ENCODE data around the gene COPA.

Gene COPA

DNA sequence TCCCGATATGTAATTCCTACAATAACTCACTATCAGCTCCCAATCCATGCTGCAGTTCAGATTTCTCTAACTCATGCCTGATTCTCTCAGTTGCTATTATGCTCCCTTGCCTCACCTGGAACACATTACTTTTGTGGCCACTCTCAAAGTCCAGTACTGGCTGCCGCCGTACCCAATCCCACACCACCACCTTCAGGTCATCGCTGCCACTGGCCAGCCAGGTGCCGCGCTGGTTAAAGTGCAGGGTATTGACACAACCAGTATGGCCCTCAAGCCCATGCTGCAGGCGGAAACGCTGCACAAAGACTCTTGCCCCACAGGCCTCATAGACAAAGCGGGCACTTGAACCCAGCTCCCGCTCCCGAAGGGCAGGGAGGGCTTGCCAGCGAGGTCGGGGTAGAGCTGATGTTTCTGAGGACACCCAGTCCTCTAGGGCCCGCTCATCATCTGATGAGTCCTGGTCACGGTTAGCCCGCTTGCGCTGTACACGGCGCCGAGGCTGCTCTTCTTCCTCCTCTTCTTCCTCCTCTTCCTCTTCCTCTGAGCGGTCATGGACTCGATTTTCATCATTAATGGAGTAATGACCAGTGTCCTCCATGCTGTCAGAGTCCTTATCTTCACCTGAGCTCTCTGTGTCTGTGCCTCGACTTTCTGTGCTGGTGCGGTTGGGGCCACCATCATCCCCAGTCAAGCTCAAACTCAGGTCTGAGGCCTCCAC, 103.3 kb downstream of the COPA start:
- no peak overlapping the region for H3K4me3 ChIP-seq (ENCODE audit: low read depth, low read length)
- H3K27me3 ChIP-seq (replicated peaks): no peaks in the 10 kb centered on the region
- no peak overlapping the region for H3K27ac ChIP-seq
- TF ChIP-seq, protein P1, sequence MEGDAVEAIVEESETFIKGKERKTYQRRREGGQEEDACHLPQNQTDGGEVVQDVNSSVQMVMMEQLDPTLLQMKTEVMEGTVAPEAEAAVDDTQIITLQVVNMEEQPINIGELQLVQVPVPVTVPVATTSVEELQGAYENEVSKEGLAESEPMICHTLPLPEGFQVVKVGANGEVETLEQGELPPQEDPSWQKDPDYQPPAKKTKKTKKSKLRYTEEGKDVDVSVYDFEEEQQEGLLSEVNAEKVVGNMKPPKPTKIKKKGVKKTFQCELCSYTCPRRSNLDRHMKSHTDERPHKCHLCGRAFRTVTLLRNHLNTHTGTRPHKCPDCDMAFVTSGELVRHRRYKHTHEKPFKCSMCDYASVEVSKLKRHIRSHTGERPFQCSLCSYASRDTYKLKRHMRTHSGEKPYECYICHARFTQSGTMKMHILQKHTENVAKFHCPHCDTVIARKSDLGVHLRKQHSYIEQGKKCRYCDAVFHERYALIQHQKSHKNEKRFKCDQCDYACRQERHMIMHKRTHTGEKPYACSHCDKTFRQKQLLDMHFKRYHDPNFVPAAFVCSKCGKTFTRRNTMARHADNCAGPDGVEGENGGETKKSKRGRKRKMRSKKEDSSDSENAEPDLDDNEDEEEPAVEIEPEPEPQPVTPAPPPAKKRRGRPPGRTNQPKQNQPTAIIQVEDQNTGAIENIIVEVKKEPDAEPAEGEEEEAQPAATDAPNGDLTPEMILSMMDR (IDR thresholded peaks at IDR 0.05; ENCODE audit: low read depth, low read length, missing control alignments): no peak
- peaks cover 46% of the 10 kb centered on the region for H3K36me3 ChIP-seq (replicated peaks)
- no peak for DNase-seq
- in situ Hi-C loops (cut with HindIII; ENCODE audit: low pct_ligation_motif_present, low sequenced_read_pairs): no loop called here

Measured in brain microvascular endothelial cell (primary cell).